ENCODE measurements around the gene TUBB2A.
"Not testable (repeated sequence)": the region's sequence is repeated elsewhere in the genome, so short reads cannot be mapped to it uniquely, and the experiment has no call there.

TUBB2A gene

GRCh38 chr6:3179945-3180344, 22.6 kb upstream of the TUBB2A start:
- DNase-seq (ENCODE audit: low read depth), result not testable (repeated sequence)

DNA sequence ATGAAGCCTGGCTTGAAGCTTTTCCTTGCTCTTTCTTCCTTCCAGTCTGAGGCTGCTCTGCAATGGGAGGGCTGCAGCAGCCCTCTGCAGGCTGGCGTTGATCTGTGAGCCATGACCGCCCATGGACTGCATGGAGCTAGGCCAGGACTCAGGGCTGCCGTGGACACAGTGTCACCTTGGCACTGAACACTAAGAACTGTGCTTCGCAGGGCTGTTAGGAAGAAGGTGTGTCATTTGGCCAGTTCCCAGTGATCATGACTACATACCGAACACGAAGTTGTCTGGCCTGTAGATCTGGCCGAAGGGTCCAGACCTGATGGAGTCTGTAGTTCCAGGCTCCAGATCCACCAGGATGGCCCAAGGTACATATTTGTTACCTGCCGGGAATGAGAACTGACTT, 21.3 kb upstream of the TUBB2A start:
- DNase-seq (ENCODE audit: low read depth), result not testable (repeated sequence)

DNA sequence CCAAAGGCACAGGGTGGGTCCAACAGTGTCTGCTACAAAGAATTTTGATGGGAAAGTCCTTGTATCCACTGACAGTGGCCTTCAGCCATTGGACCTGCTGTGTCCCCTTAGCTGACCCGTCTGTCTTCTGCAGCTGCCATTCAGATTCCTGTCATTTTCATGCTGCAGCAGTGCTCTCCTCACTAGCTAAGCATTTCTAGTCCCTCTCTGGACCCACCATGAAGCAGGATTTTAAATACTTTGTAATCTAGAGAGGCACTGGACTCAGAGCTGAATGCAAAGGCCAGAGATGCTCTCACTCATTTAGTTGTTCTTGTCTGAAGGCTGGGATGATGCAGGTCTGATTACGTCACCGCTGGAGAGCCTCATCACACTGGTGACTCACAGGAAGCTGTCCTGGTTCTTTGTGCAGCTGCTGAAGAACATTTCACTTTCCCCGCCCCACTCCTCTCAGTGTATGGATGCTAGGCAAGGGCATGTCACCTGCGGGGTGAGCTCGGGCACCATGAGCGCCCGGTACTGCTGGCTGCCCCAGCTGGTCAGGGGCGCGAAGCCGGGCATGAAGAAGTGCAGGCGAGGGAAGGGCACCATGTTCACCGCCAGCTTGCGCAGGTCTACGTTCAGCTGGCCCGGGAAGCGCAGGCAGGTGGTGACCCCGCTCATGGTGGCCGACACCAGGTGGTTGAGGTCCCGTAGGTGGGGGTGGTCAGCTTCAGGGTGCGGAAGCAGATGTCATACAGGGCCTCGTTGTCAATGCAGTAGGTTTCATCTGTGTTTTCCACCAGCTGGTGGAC, 19.4 kb upstream of the TUBB2A start:
- peak; percentile 14 for DNase-seq (ENCODE audit: low read depth)

DNA sequence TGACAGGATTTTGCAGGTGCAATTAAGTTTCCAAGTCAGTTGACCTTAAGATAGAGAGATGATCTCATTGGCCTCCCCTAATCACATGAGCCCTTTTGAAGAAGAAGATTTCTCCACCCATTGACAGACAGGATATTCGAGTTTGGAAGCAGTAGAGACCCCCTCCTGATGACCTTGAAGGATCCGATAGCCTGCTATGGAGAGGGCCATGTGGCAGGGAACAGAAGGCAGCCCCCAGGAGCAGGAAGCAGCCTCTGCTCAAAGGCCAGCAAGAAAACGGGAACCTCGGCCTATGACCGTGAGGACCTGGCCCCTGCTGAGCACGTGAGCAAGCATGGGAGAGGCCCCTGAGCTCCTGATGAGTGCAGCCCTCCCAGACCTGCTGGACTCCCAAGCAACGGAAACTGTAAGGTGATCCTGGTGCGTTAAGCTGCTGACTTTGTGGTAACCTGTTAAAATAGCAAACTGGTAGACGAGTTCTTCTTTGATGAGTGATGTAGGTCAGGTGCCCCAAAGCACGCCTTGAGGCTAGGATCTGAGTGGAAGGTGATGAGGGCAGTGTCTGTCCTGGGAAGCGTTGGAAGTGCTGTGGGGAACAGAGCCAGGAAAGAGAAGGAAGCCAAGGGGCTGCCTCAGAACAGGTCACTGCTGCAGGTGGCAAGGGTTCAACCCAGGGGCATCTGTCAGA, 18.5 kb upstream of the TUBB2A start:
- DNase-seq (ENCODE audit: low read depth), result no peak

DNA sequence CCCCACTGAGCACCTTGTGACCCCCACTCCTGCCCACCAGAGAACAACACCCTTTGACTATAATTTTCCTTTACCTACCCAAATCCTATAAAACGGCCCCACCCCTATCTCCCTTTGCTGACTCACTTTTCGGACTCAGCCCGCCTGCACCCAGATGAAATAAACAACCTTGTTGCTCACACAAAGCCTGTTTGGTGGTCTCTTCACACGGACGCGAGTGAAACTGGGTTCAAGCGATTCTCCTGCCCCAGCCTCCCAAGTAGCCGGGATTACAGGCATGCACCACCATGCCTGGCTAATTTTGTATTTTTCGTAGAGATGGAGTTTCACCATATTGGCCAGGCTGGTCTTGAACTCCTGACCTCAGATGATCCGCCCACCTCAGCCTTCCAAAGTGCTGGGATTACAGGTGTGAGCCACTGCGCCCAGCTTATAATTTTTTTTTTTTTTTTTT, 16.3 kb upstream of the TUBB2A start:
- not testable (repeated sequence) for DNase-seq (ENCODE audit: low read depth)

GRCh38 chr6:3172789-3173188, 15.4 kb upstream of the TUBB2A start:
- not testable (repeated sequence) for DNase-seq (ENCODE audit: low read depth)

DNA sequence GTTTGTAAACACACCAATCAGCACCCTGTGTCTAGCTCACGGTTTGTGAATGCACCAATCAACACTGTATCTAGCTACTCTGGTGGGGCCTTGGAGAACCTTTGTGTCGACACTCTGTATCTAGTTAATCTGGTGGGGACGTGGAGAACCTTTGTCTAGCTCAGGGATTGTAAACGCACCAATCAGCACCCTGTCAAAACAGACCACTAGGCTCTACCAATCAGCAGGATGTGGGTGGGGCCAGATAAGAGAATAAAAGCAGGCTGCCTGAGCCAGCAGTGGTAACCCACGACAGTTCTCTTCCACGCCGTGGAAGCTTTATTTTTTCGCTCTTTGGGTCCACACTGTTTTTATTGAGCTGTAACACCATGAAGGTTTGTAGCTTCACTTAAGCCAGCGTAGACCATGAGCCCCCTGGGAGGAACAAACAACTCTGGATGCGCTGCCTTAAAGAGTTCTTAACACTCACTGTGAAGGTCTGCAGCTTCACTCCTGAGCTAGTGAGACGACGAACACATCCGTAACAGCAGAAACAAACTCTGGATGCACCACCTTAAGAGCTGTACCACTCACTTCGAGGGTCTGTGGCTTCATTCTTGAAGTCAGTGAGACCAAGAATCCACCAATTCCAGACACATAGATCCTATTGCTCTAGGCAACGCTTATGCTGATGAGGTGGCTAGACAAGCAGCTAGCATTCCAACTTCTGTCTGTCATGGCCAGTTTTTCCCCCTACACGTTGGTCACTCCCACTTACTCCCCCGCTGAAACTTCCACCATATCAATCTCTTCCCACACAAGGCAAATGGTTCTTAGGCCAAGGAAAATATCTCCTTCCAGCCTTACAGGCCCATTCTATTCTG, 14.2 kb upstream of the TUBB2A start:
- DNase-seq (ENCODE audit: low read depth), result not testable (repeated sequence)

- DNase-seq (ENCODE audit: low read depth), result not testable (repeated sequence)
These were observed 13.3 kb upstream of the TUBB2A start for GRCh38 chr6:3170676-3171075.

- DNase-seq (ENCODE audit: low read depth), result not testable (repeated sequence)
These were observed 10.7 kb upstream of the TUBB2A start for GRCh38 chr6:3168046-3168445.

DNA sequence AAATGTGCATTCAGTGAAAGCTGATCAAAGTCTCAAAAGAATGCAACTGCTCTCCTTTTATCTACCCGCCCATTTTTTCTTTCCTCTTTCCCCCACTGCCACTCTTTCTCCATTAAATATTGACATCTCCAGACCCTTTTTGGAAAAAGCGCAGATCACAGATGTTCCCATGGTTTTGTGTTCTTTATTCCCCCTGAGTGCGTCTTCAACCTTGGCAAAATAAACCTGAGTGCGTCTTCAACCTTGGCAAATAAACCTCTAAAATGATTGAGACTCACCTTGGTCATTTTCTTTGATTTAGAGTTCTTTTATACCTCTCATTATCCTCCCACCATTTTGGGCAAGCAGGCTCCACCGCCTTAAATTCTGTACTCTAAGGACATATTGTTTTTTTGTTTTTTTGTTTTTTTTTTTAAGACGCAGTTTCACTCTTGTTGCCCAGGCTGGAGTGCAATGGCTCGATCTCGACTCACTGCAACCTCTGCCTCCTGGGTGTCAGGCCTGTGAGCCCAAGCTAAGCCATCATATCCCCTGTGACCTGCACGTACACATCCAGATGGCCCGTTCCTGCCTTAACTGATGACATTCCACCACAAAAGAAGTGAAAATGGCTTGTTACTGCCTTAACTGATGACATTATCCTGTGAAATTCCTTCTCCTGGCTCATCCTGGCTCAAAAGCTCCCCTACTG, 9.3 kb upstream of the TUBB2A start:
- not testable (repeated sequence) for DNase-seq (ENCODE audit: low read depth)

GRCh38 chr6:3165631-3166534, 8.5 kb upstream of the TUBB2A start:
- no peak for DNase-seq (ENCODE audit: low read depth)

DNA sequence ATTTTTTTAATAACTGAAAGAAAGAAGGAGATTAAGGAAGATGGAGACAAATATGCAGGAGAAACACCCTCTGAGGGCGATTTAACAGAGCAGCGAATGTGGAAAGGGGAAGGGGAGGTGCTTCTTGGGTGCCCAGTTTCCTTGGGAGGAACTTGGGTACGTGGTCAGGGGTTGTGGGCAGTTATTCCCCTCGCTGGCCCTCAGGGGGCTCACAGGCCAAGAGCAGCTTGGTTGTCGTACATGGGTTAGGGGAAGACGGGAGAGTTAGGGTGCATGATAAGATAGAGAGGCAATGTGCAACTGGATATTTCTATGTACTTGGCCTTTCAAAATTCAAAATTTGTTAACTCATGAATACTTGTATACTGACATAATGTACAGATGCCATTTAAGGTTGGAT, 7.0 kb upstream of the TUBB2A start:
- DNase-seq (ENCODE audit: low read depth), result no peak

DNA sequence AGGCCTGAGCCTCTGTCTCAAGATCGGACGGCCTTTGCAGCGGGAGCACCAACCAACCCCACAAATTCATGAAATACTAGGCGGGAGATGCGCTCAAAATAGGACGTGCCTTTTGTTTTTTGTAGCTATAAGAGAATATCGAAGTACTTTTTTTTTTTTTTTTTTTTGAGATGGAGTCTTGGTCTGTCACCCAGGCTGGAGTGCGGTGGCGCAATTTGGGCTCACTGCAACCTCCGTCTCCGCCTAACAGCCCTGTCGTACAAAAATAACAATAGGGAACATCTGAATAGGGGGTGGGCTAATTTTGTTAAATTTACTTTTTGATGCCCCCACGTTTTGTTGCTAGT, 5.9 kb upstream of the TUBB2A start:
- no peak for DNase-seq (ENCODE audit: low read depth)

GRCh38 chr6:3162565-3163247, 5.4 kb upstream of the TUBB2A start:
- DNase-seq (ENCODE audit: low read depth), result peak; percentile 11

GRCh38 chr6:3162067-3162497, 4.7 kb upstream of the TUBB2A start:
- DNase-seq (ENCODE audit: low read depth), result no peak

GRCh38 chr6:3159805-3160781, 2.7 kb upstream of the TUBB2A start:
- no peak for DNase-seq (ENCODE audit: low read depth)

- not testable (repeated sequence) for DNase-seq (ENCODE audit: low read depth)
These were observed 887 bp downstream of the TUBB2A start for GRCh38 chr6:3156184-3157130.

- not testable (repeated sequence) for DNase-seq (ENCODE audit: low read depth)
These were observed 1.9 kb downstream of the TUBB2A start for GRCh38 chr6:3155416-3155815.
